Endothelial cell of umbilical vein (primary cell): ENCODE measurements around the gene MEI4. TPM values are rescaled to one million over a fixed set of nuclear protein-coding genes. Genes with fewer than 3 reads are reported as not detected.

ENCODE experiments used
- BruUV-seq: library from RNA; stranded (reverse); fragments of 400-500 nt; replicated peaks from 2 replicates; lab custom pipeline; 2021; lab: Mats Ljungman, UMichigan
- CTCF ChIA-PET: fragments of 300-600, 350-600 bp; sonication (Branson Sonifier 250); formaldehyde crosslinking; loops from one replicate; lab custom pipeline; 2021; ENCODE audit warnings: antibody characterized with exemption, inconsistent platforms; lab: Charles Lee
- POLR2A ChIA-PET: fragments of 300-600, 350-600 bp; sonication (Branson Sonifier 250); formaldehyde crosslinking; loops from one replicate; lab custom pipeline; 2021; ENCODE audit warnings: antibody characterized with exemption, inconsistent platforms; lab: Charles Lee
- DNase-seq: peaks from one replicate; pipeline ENCODE4 v3.0.0-alpha.2; 2011; ENCODE audit warnings: low read depth, low spot score
- FAIRE-seq: peaks from 2 replicates; lab custom pipeline; 2011; peaks lifted over from hg19 to GRCh38; lab: Jason Lieb, UNC
- H2AFZ ChIP-seq: 2 replicates; pipeline ENCODE4 v1.6.0; 2012; ENCODE audit warnings: low read depth, low read length, control low read depth, inconsistent platforms
- H3K27ac ChIP-seq: 2 replicates; pipeline ENCODE4 v1.5.1; 2011; ENCODE audit warnings: low read depth, mild to moderate bottlenecking, control low read depth, low read length, moderate library complexity; ENCODE audit not compliant: insufficient read depth
- H3K27me3 ChIP-seq, 2 experiments: 2 replicates each; pipeline versions ENCODE4 v1.6.0 to v1.6.1; 2011; ENCODE audit warnings: low read length in 2 of 2, mixed read lengths in 1 of 2; ENCODE audit not compliant: control insufficient read depth in 2 of 2, insufficient read depth in 2 of 2
- H3K36me3 ChIP-seq, 2 experiments: 2 replicates in 1 of 2; 3 replicates in 1 of 2; pipeline ENCODE4 v1.5.1; 2011; ENCODE audit warnings: low read length in 2 of 2, mild to moderate bottlenecking in 1 of 2, moderate library complexity in 1 of 2; ENCODE audit not compliant: control insufficient read depth in 2 of 2, insufficient read depth in 2 of 2; ENCODE audit errors: extremely low read depth in 1 of 2
- H3K4me1 ChIP-seq: 3 replicates; pipeline ENCODE4 v1.5.1; 2011; ENCODE audit warnings: mild to moderate bottlenecking, low read length; ENCODE audit not compliant: control insufficient read depth, insufficient read depth; ENCODE audit errors: extremely low read depth
- H3K4me2 ChIP-seq: 2 replicates; pipeline ENCODE4 v1.6.1; 2011; ENCODE audit warnings: low read length, control low read depth, mixed read lengths; ENCODE audit not compliant: insufficient read depth
- H3K4me3 ChIP-seq, 3 experiments: fragments of 200-600 bp in 1 of 3; sonication (generic), shearing (Covaris generic) in 1 of 3; replicated peaks in 1 of 3; 2 replicates each; pipeline ENCODE4 v1.5.1; 2011 to 2016; ENCODE audit warnings: control low read depth in 3 of 3, low read length in 3 of 3, mild to moderate bottlenecking in 2 of 3, inconsistent platforms in 1 of 3, low read depth in 1 of 3, moderate library complexity in 1 of 3; ENCODE audit not compliant: insufficient read depth in 1 of 3
- H3K79me2 ChIP-seq: 2 replicates; pipeline ENCODE4 v1.6.0; 2012; ENCODE audit warnings: low read length, inconsistent platforms; ENCODE audit not compliant: control insufficient read depth, insufficient read depth
- H3K9ac ChIP-seq: replicated peaks from 2 replicates; pipeline ENCODE3; 2011; ENCODE audit warnings: low read length, control low read depth; ENCODE audit not compliant: insufficient read depth; ENCODE audit errors: extremely low read depth
- H3K9me1 ChIP-seq: replicated peaks from 3 replicates; pipeline ENCODE4 v1.6.0; 2011; ENCODE audit warnings: mild to moderate bottlenecking, low read length; ENCODE audit not compliant: control insufficient read depth, insufficient read depth; ENCODE audit errors: extremely low read depth
- H3K9me3 ChIP-seq: replicated peaks from 2 replicates; pipeline ENCODE4 v1.5.1; 2012; ENCODE audit warnings: low read length, inconsistent platforms; ENCODE audit not compliant: control insufficient read depth, insufficient read depth
- H4K20me1 ChIP-seq: replicated peaks from 2 replicates; pipeline ENCODE3; 2011; ENCODE audit warnings: mild to moderate bottlenecking, low read length; ENCODE audit not compliant: control insufficient read depth, insufficient read depth; ENCODE audit errors: extremely low read depth
- CTCF ChIP-seq, 2 donors: IDR thresholded peaks; 1 replicate in 1 of 2; 2 replicates in 1 of 2; pipeline ENCODE4 v1.5.1; 2011; ENCODE audit warnings: low read length in 2 of 2, mild to moderate bottlenecking in 2 of 2, moderate library complexity in 2 of 2, control low read depth in 1 of 2, inconsistent platforms in 1 of 2, low read depth in 1 of 2; ENCODE audit not compliant: insufficient read depth in 1 of 2; ENCODE audit errors: extremely low read depth in 1 of 2
- EZH2 ChIP-seq: IDR thresholded peaks from 2 replicates; pipeline ENCODE4 v1.6.1; 2012; ENCODE audit warnings: borderline replicate concordance, low read depth, mild to moderate bottlenecking, moderate library complexity, low read length, inconsistent platforms; ENCODE audit not compliant: severe bottlenecking
- FOS ChIP-seq: IDR thresholded peaks from 2 replicates; pipeline ENCODE4 v1.6.1; 2011; ENCODE audit warnings: mild to moderate bottlenecking, low read length, moderate library complexity, borderline replicate concordance; ENCODE audit not compliant: insufficient read depth
- GATA2 ChIP-seq: IDR thresholded peaks from 2 replicates; pipeline ENCODE4 v1.7.0; 2011; ENCODE audit warnings: low read depth, mild to moderate bottlenecking, moderate library complexity, mixed read lengths, low read length; ENCODE audit not compliant: insufficient read length, insufficient read depth
- JUN ChIP-seq: IDR thresholded peaks from 2 replicates; pipeline ENCODE4 v1.6.1; 2011; ENCODE audit warnings: borderline replicate concordance, low read depth; ENCODE audit not compliant: insufficient read length, insufficient read depth
- MYC ChIP-seq: IDR thresholded peaks from one replicate; pipeline ENCODE4 v1.6.1; 2011; ENCODE audit warnings: mild to moderate bottlenecking, low read depth, low read length
- POLR2A ChIP-seq: IDR thresholded peaks from 2 replicates; pipeline ENCODE4 v1.6.1; 2012; ENCODE audit warnings: low read depth, mild to moderate bottlenecking, control low read depth, low read length
- POLR2AphosphoS5 ChIP-seq: IDR thresholded peaks from 2 replicates; pipeline ENCODE4 v1.6.1; 2012; ENCODE audit warnings: low read depth, mild to moderate bottlenecking, control low read depth, low read length, moderate library complexity; ENCODE audit not compliant: insufficient read depth
- dilution Hi-C: fragments of 300-500 bp; cut with MboI; formaldehyde crosslinking; loops from one replicate; pipeline ENCODE4 v1.15.0; 2019; ENCODE audit warnings: low sequenced_read_pairs; ENCODE audit not compliant: extremely low pct_ligation_motif_present
- intact Hi-C: fragments of 100-400 bp; cut with micrococcal nuclease; formaldehyde crosslinking; loops from one replicate; pipeline ENCODE4 v1.10.0; 2022
- polyA plus RNA-seq, 4 experiments: library from polyadenylated mRNA; depleted of rRNA in 3 of 4; stranded (reverse) in 3 of 4; unstranded in 1 of 4; fragments of >200 nt; gene quantifications; 2 replicates each; pipeline versions ENCODE4 v1.2.1 to v1.2.3, GENCODE V29; 2011 to 2012; ENCODE audit warnings: missing spikeins in 1 of 4
- total RNA-seq: library from RNA; stranded (reverse); gene quantifications from 2 replicates; pipeline ENCODE4 v1.2.3, GENCODE V29; 2021
- TF ChIP-seq, protein P1 (sequence below): IDR thresholded peaks from 2 replicates; pipeline ENCODE4 v1.6.1; 2011; ENCODE audit not compliant: insufficient read depth, insufficient read length

Gene MEI4
- total and polyA plus RNA-seq, 2 donors (not counting 3 experiments of a cell fraction or from before 2014, with no cell fraction given), result not detected

DNA sequence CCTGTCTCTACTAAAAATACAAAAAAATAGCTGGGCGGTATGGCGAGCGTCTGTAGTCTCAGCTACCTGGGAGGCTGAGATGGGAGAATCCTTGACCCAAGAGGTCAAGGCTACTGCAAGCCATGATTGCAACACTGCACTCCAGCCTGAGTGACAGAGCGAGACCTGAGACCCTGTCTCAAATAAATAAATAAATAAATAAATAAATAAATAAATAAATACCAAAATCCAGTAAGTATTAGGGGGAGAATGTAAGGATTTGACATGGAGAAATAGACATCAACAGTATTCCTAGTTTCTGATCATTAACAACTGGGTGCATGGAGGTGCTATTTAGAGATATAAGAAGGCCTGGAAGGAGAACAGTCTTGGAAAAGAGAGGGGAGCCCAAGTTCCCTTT, 125.7 kb downstream of the MEI4 start:
- Histone ChIP-seq H3K9me3 (no peaks in the 10 kb centered on the region), H3K79me2 (no peaks in the 10 kb centered on the region), H3K27me3 (no peaks in the 10 kb centered on the region), H3K4me2 (no peak overlapping the region), H4K20me1 (no peaks in the 10 kb centered on the region), H3K9me1 (no peaks in the 10 kb centered on the region), H2AFZ (no peak overlapping the region), H3K4me3 (no peak overlapping the region), H3K36me3 (no peaks in the 10 kb centered on the region), H3K27ac (no peak overlapping the region), H3K9ac (no peak overlapping the region), H3K4me1 (no peaks in the 10 kb centered on the region)
- CTCF ChIA-PET, result no interaction called here
- POLR2A ChIA-PET, result no interaction called here
- dilution Hi-C loops, result no loop called here
- no TSS peak for BruUV-seq
- FAIRE-seq (no peak), DNase-seq (no peak)
- no peak for TF ChIP-seq CTCF (IDR thresholded peaks at IDR 0.05; ENCODE audit: extremely low read depth in 1 of 2, insufficient read depth in 1 of 2, low read depth in 1 of 2, low read length in 2 of 2)
- no peak for TF ChIP-seq GATA2
- no peak for TF ChIP-seq JUN
- TF ChIP-seq POLR2A, result no peak
- no peak for TF ChIP-seq EZH2
- TF ChIP-seq, protein P1, sequence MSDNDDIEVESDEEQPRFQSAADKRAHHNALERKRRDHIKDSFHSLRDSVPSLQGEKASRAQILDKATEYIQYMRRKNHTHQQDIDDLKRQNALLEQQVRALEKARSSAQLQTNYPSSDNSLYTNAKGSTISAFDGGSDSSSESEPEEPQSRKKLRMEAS, result no peak
- TF ChIP-seq POLR2AphosphoS5, result no peak
- TF ChIP-seq MYC, result no peak
- no peak for TF ChIP-seq FOS
- intact Hi-C loops, result no loop called here
